Type B pancreatic cell (in vitro differentiated cells): ENCODE measurements around the gene STXBP5L. TPM values are rescaled to one million over a fixed set of nuclear protein-coding genes. Genes with fewer than 3 reads are reported as not detected.

Experiments
- DNase-seq: peaks from one replicate; pipeline ENCODE4 v3.0.0; 2021; ENCODE audit warnings: mixed read lengths; ENCODE audit not compliant: unreplicated experiment; ENCODE audit errors: extremely low spot score
- H3K27ac Mint-ChIP-seq: 2 replicates; pipeline ENCODE4 v1.8.0; 2021; ENCODE audit warnings: mild to moderate bottlenecking, mixed read lengths
- H3K27me3 Mint-ChIP-seq: 2 replicates; pipeline ENCODE4 v1.8.0; 2021; ENCODE audit warnings: mixed read lengths
- H3K36me3 Mint-ChIP-seq: 2 replicates; pipeline ENCODE4 v1.8.0; 2021; ENCODE audit warnings: mixed read lengths
- H3K4me1 Mint-ChIP-seq: one replicate; pipeline ENCODE4 v1.8.0; 2021; ENCODE audit warnings: mixed read lengths; ENCODE audit not compliant: unreplicated experiment
- H3K4me3 Mint-ChIP-seq: 2 replicates; pipeline ENCODE4 v1.8.0; 2021; ENCODE audit warnings: mild to moderate bottlenecking, mixed read lengths
- H3K9me3 Mint-ChIP-seq: 2 replicates; pipeline ENCODE4 v1.8.0; 2021; ENCODE audit warnings: mixed read lengths
- CTCF ChIP-seq: fragments of 200-600 bp; sonication (generic); conservative IDR thresholded peaks from 2 replicates; pipeline ENCODE4 v1.5.0; 2021; ENCODE audit warnings: antibody characterized with exemption, mild to moderate bottlenecking
- total RNA-seq: library from RNA; stranded (reverse); gene quantifications from 2 replicates; pipeline ENCODE4 v1.2.1, GENCODE V29; 2021; ENCODE audit warnings: low replicate concordance

The STXBP5L gene
- total RNA-seq, 1 donor from 2014 or later = 3.6 TPM

- Mint-ChIP-seq H3K4me1 (no peaks in the 10 kb centered on the region), H3K9me3 (no peaks in the 10 kb centered on the region), H3K27ac (no peak overlapping the region), H3K36me3 (no peaks in the 10 kb centered on the region), H3K27me3 (no peaks in the 10 kb centered on the region), H3K4me3 (no peak overlapping the region)
- TF ChIP-seq CTCF = no peak
- DNase-seq = no peak
Measured at GRCh38 chr3:120956143-120956542, 48.1 kb downstream of the STXBP5L start.

GRCh38 chr3:120982608-120983320 is 74.8 kb downstream of the STXBP5L start:
- H3K36me3 Mint-ChIP-seq = no peaks in the 10 kb centered on the region
- no peaks in the 10 kb centered on the region for H3K4me1 Mint-ChIP-seq
- DNase-seq = no peak
- no peaks in the 10 kb centered on the region for H3K27me3 Mint-ChIP-seq
- no peak for TF ChIP-seq CTCF
- peaks cover 4% of the 10 kb centered on the region for H3K9me3 Mint-ChIP-seq
- no peak overlapping the region for H3K4me3 Mint-ChIP-seq
- no peak overlapping the region for H3K27ac Mint-ChIP-seq

GRCh38 chr3:120983321-120983665 is 75.3 kb downstream of the STXBP5L start:
- no peaks in the 10 kb centered on the region for H3K36me3 Mint-ChIP-seq
- H3K27ac Mint-ChIP-seq = no peak overlapping the region
- no peaks in the 10 kb centered on the region for H3K27me3 Mint-ChIP-seq
- peaks cover 4% of the 10 kb centered on the region for H3K9me3 Mint-ChIP-seq
- DNase-seq = no peak
- H3K4me3 Mint-ChIP-seq = no peak overlapping the region
- TF ChIP-seq CTCF = no peak
- H3K4me1 Mint-ChIP-seq = no peaks in the 10 kb centered on the region

GRCh38 chr3:120983841-120984240 is 75.8 kb downstream of the STXBP5L start:
- Mint-ChIP-seq H3K9me3 (peaks cover 4% of the 10 kb centered on the region), H3K27ac (no peak overlapping the region), H3K27me3 (no peaks in the 10 kb centered on the region), H3K4me1 (no peaks in the 10 kb centered on the region), H3K36me3 (no peaks in the 10 kb centered on the region), H3K4me3 (no peak overlapping the region)
- no peak for TF ChIP-seq CTCF
- DNase-seq = no peak

GRCh38 chr3:120985242-120985641 is 77.2 kb downstream of the STXBP5L start:
- H3K9me3 Mint-ChIP-seq = peaks cover 4% of the 10 kb centered on the region
- H3K27me3 Mint-ChIP-seq = no peaks in the 10 kb centered on the region
- no peak overlapping the region for H3K4me3 Mint-ChIP-seq
- no peaks in the 10 kb centered on the region for H3K36me3 Mint-ChIP-seq
- no peak for DNase-seq
- no peaks in the 10 kb centered on the region for H3K4me1 Mint-ChIP-seq
- TF ChIP-seq CTCF = no peak
- no peak overlapping the region for H3K27ac Mint-ChIP-seq

- Mint-ChIP-seq H3K27ac (no peak overlapping the region), H3K9me3 (no peaks in the 10 kb centered on the region), H3K4me3 (no peak overlapping the region), H3K27me3 (no peaks in the 10 kb centered on the region), H3K4me1 (no peaks in the 10 kb centered on the region), H3K36me3 (no peaks in the 10 kb centered on the region)
- no peak for DNase-seq
- TF ChIP-seq CTCF = no peak
Measured at GRCh38 chr3:120988994-120989393, 81.0 kb downstream of the STXBP5L start.
